Esophagus muscularis mucosa (tissue), 4 donors: ENCODE data around the gene PALMD.

Experiments
- CTCF ChIP-seq, 3 experiments: fragments of 200-600 bp in 2 of 3; fragments of 450-650 bp in 1 of 3; sonication (generic) in 2 of 3; IDR thresholded peaks; one replicate each; pipeline ENCODE4 v1.5.1; 2017 to 2019; ENCODE audit warnings: antibody characterized with exemption in 3 of 3, mild to moderate bottlenecking in 2 of 3, moderate library complexity in 1 of 3
- EP300 ChIP-seq: sonication (generic); formaldehyde crosslinking; IDR thresholded peaks from one replicate; pipeline ENCODE4 v1.6.1; 2017; ENCODE audit warnings: antibody characterized with exemption
- POLR2A ChIP-seq: fragments of 450-650 bp; IDR thresholded peaks from one replicate; pipeline ENCODE4 v1.6.1; 2017; ENCODE audit warnings: antibody characterized with exemption, moderate library complexity, mild to moderate bottlenecking, low read depth
- POLR2AphosphoS5 ChIP-seq, 2 donors: sonication (generic); formaldehyde crosslinking; IDR thresholded peaks; one replicate each; pipeline ENCODE4 v1.6.1; 2017; ENCODE audit warnings: antibody characterized with exemption in 2 of 2

GRCh38 chr1:99656701-99657100, 10.8 kb downstream of the PALMD start:
- no peak for TF ChIP-seq CTCF (IDR thresholded peaks at IDR 0.05)
- no peak for TF ChIP-seq POLR2AphosphoS5 (IDR thresholded peaks at IDR 0.05)
- TF ChIP-seq POLR2A: no peak
- TF ChIP-seq EP300: no peak
